ENCODE data around the gene CALHM2.
"Not testable (repeated sequence)": the region's sequence is repeated elsewhere in the genome, so short reads cannot be mapped to it uniquely, and the experiment has no call there.

CALHM2 gene

GRCh38 chr10:103451831-103452505 lies at the start of gene CALHM2:
Gene CALHM2, minus strand, starts transcription at chr10:103452370. Its CDS starts 2,429 bp downstream, at chr10:103449941.
- no peak for DNase-seq

GRCh38 chr10:103501186-103501585 lies 49.0 kb upstream of the CALHM2 start:
- no peak for DNase-seq

- DNase-seq = no peak
Observed at GRCh38 chr10:103500481-103500880, 48.3 kb upstream of the CALHM2 start.

- DNase-seq = no peak
Observed at GRCh38 chr10:103499881-103500280, 47.7 kb upstream of the CALHM2 start.

DNA sequence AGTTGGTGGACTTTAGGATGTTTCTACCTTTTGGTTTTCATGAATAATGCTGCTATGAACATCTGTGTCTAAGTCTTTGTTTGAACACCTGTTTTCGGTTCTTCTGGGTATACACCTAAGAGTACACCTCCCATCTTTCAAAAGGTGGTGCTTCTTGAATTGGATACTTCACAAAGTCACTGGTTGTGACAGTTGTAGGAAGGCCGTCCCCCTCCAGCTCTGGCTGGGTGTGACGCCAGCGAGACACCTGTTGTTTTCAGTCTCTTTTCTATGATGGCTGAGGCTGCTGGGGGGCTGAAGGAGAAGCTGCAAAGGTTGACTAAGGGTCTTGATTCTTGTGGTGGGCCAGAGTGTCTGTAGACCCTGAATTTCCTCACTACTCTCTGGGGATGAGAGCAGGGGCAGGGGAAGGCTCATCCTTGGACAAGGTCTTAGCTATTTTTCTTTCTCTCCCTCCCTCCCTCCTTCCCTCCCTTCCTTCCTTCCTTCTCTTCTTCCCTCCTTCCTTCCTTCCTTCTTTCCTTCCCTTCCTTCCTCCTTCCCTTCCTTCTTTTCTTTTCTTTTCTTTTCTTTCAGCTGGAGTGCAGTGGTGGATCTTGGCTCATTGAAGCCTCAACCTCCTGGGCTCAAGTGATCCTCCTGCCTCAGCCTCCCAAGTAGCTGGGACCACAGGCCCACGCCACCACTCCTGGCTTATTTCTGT lies 46.9 kb upstream of the CALHM2 start:
- DNase-seq = no peak

DNA sequence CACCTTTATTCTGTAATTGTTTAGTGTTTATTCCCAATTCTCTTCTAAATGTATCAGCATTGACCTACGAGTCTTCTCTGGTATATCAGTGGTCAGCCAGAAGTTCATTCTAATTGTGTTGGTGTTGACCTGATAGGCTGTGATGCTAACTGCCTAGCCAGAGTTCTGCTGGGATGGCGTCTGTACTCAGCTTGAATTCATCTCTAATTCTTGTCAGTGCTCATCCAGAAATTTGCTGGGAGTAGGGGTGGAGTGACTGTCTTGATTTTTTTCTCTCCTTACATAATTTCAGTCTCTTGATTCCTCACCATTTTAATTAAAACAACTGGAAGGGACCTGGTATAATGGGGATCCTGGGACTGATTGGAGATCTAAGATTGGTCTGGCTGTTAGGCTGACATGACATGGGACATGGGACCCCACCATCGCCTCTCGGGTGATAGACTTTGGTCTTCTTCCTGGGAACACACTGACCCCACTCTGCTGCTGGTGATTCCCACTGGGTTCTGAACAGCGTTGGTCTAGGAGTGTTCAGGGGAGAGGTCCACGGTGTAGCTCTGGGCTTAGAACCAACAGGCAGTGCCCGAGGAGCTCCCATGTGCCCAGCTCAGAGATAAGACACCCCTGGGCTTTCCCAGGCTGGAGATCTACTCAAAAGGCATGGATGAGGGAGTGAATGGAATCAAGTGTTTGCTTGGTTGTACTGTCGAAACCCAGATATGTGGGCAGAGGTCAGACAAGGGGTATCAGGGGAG lies 45.2 kb upstream of the CALHM2 start:
- no peak for DNase-seq

- no peak for DNase-seq
Observed at GRCh38 chr10:103495321-103495720, 43.2 kb upstream of the CALHM2 start.

DNA sequence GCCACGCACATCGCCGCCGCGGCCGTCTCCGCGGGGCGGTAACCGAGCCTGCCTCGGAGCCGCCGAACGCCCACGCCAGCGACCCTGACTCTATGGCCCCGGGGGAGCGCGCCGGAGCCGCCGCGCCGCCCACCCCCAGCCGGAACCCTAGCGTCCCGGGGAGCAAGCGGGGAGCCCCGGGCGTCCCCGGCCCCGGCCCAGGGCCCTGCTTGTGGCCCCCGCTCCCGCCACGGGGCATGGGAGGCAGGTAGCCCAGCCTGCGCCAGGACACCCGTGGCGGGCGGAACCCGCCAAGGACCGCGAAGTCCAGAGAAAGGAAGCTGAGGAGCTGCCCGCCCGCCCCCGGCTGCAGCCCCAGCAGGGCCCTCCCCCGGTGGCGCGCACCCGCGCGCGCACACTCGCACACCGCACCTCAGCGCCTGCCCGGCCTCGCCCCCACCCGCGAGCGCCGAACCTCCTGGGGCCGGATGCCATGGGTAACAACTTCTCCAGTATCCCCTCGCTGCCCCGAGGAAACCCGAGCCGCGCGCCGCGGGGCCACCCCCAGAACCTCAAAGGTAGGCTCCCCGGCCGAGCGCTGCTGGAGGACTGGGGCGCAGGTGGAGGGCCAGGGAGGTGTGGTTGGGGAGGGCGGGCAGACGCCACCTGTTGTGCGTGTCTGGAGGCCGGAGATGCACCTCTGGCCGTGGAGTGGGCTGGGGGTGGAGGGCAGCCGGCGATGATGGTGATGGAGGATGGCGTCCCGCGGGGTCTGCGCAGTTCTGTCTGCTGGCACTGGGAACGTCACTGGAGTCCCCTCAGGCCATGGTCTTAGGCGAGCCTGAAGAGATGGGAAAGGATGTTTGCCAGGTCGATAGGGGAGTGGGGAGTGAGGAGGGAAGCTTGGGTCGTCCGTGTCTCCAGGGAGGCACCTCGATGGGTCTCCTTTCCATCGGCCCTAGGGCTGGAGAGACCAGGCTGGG lies 42.0 kb upstream of the CALHM2 start:
- DNase-seq = no peak

- DNase-seq = no peak
Observed at GRCh38 chr10:103493362-103493915, 41.3 kb upstream of the CALHM2 start, which contains the start of gene NEURL1. Gene NEURL1, plus strand, starts transcription at chr10:103493705. Its CDS starts 683 bp downstream, at chr10:103494388.

DNA sequence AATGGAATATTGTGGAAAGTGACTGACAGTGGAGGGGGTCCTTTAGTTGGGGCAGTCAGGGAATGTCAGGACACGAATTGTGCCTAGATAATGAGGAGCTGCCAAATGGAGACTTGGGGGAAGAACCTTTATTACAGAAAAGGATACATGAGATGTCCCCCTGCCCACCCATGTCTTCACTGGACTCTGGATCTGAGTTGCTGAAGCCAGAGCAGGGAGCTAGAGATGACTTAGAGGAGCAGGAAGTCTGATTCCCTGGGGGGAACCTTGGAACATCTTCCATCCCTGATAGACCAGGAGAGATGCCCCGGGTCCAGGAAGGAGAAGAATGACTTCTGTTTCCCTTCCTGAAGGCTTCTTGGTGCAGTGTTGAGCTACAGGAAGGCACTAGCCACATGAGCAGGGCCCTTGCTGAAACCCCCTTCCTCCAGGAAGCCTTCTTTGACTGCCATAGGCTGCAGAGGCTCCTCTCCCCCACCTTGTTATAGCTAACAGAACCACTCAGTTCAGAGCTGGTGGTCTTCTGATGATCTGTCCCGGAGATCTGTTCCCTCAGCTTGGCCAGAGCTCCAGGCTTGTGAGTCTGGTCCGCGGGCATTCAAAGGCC lies 40.6 kb upstream of the CALHM2 start:
- DNase-seq = no peak

GRCh38 chr10:103491729-103492364 lies 39.7 kb upstream of the CALHM2 start:
- no peak for DNase-seq

- DNase-seq = no peak
Observed at GRCh38 chr10:103490986-103491314, 38.8 kb upstream of the CALHM2 start.

GRCh38 chr10:103487410-103487708 lies 35.2 kb upstream of the CALHM2 start:
- DNase-seq = no peak

DNA sequence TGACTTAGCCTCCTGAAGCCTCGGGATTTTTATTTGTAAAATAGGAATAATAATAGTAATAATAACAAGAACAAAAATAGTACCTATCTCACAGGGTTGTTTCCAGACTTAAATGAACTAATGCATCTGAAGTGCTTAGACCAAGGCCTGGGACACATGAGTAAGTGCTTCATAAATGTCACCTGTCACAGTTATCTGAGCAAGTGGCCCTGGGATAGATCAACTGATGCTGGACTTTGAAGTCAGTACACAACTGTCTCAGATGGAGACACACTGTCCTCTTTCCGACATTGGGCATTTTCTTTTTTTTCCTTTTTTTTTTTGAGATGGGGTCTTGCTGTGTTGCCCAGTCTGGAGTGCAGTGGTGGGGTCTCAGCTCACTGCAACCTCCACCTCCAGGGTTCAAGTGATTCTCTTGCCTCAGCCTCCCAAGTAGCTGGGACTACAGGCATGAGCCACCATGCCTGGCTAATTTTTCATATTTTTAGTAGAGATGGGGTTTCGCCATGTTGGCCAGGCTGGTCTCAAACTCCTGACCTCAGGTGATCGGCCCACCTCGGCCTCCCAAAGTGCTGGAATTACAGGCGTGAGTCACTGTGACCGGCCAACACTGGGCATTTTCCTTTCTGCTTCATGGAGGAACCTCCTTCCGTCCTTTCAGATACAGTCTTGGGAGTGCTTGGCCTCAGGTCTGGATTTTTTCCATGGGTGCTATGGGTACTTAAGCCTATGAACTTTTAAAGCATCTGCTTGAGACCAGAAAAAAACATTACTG lies 34.7 kb upstream of the CALHM2 start:
- DNase-seq = not testable (repeated sequence)

DNA sequence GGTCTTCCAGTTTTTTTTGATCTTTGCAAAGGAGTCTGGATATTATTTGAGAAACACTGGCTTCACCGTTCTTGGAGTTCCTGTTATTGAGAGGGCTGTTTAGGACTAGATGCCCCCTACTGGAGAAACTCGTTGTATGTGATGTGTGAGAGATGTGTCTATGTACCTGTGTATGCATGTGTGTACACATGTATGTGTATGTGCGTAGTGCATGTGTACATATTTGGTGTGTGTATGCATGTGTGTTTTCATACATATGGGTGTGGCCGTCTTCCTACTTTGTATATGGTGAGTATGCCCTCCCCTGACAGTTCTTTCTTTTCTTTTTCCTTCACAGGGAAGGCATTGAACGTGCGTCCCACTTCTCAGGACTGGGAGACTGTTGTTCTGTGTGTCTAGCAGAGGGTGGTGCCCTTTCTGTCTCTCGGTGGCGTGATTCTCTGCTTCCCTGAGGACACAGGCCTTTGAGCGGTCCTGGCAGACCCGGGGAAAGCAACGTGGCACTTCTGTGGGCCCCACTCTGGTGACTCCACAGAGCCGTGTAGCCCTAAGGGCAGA lies 29.9 kb upstream of the CALHM2 start:
- DNase-seq = no peak

GRCh38 chr10:103480521-103480920 lies 28.4 kb upstream of the CALHM2 start:
- DNase-seq = no peak

DNA sequence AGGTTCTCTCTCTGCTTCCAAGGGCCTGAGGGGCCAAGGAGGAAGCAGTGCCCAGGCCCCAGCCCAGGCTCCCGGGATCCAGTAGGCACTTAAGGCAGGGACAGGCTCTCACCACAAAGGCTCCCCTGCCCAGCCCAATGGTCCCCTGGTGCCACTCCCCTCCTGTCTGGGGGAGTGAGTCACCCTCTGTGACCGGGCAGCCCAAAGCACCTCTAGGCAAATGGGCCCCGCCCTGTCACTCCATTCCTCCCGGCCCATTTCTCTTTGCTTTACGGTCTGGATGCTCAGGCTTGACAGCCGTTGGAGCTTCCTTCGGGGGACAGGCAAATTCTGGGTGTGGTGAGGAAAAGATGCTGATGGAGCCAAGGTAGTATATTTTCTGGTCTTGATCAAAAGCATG lies 27.0 kb upstream of the CALHM2 start, which contains the start of gene CALHM3:
TSS of gene CALHM3 (minus strand) at position 106 of the 400 bp plus-strand sequence. CDS start 208 bp downstream, outside the sequence.
- no peak for DNase-seq

- DNase-seq = no peak
Observed at GRCh38 chr10:103478671-103479070, 26.5 kb upstream of the CALHM2 start.

DNA sequence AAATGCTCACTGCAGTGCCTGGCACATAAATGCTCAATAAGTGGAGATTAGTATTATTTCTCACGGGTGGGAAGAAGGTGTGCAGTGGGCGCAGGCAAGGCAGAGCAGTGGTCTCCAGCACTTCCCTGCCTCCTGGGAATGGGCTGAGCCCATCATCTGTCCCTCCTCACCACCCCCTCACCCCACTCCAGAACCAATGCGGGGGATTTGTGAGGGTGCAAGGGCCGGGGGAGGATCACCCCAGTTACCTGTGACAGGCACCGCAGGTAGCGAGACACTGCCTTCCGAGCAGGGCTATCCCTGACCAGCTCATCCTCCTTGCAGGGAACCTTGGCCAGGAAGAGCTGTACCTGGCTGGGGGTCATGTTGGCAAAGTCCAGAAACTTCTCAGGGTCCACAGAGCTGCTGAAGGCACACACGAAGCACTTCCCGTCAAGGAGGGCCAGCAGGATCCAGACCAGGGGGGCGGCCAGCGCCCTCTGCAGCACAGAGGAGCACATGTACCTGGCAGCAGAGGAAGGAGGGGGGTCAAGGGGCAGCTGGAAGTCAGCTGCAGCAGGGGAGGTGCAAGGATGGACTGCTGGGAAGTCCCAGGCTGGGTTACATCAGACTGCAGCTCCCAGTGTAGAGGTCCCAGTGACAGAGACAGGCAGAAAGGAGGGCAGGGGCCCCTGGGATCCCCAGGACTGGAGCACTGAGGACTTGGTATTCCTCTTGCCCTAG lies 24.0 kb upstream of the CALHM2 start:
- no peak for DNase-seq

DNA sequence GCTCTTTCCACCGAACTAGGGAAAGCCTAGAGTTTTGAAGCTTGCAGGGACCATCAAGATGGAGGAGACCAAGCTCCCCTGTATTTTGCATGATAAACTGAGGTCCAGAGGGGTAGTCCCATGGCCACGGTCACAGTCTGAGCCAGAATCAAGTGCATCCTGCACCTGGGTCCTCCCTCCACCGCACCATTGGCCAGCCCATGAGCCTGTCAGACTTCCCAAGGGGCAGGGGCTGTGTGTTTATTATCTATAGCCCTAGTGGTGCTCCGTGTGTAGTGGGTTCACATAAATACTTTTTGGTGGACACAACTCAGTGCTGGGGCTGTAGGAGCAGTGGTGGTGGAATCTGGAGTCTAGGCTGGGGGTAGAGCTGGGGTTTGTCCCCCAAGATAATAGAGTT lies 23.3 kb upstream of the CALHM2 start:
- DNase-seq = no peak
